T47D (cell line): ENCODE data around the gene ARHGEF26.
A peak's percentile ranks its signal among the peaks of the same experiment; 100 is the strongest.

Experiments used
- DNase-seq, 2 experiments: peaks; one replicate each; pipeline versions ENCODE4 v3.0.0 to v3.0.0-alpha.2; 2011 to 2012; ENCODE audit warnings: low read depth in 1 of 2, low spot score in 1 of 2
- JUND ChIP-seq: IDR thresholded peaks from 2 replicates; pipeline ENCODE4 v1.6.1; 2012; ENCODE audit warnings: low read depth
- in situ Hi-C: cut with HindIII; loops from 2 replicates; pipeline ENCODE4 v1.10.0; 2016; ENCODE audit warnings: low sequenced_read_pairs, low pct_unique_long_range_greater_than_20kb

ARHGEF26 gene

DNA sequence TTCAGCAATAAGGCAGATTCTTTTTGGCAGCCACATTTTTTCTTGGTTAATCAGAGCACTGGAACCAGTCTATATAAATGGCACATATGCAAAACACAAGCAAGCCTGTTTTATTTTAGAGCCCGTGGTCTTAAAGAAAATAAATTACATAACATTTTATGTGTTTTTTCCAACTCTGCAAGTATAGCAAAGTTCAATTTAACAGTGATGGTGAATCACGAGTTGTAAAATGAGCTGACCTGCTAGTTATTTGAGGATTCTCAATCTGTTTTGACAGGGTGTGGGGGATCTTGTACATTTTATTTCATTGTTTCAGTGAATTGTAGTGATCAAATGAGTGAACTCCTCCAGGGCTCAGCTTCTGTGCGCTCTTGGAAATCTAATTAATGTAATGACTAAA is 2.7 kb downstream of the ARHGEF26 start:
- DNase-seq: no peak
- in situ Hi-C loops: no loop called here

DNA sequence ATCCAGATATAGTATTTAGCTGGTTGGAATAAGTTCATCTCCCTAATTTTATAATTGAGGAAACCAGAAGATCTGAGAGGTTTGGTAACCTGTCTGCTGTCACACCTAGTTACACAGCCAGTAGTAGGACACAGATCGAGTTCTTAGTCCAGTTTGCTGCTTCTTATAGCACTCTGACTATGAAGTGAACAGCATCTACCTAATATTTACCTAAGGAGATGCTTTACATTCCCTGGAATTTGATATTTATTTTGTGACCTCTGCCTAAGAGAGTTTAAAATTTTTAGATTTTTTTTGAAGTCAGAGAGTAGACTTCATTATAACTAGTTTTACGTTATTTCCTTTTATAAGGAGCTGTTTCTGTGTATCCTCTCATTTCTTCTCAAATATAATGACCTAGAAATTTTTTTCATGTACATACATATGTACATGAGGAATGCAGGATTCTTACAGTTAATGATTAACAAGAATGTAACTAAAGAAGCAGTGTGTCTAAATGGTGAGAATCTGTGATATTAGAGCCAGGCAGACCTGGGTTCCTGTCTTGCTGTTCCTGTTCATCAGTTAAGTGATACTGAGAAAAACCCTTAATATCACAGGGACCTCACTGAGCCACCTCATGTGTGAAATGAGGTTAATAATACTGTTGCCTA is 4.3 kb downstream of the ARHGEF26 start:
- DNase-seq: peak in 1 of 2 experiments; percentile 34
- no peak for TF ChIP-seq JUND
- in situ Hi-C loops: no loop called here

More for the DNA sequence above, 2.7 kb downstream of the ARHGEF26 start:
- TF ChIP-seq JUND: no peak

DNA sequence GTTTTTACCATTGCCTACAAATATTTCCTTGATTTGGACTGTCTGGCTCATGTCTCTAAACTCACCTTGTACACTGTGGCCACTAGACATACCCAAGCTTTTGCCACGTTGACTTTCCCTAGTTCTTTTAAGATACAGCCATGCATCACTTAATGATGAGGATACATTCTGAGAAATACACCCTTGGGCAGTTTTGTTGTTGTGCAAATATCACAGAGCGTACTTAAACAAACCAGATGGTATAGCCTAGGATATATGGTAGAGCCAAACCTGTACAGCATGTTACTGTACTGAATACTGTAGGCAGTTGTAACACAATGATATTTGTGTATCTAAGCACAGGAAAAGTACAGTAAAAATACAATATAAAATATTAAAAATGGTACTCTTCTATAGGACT is 5.5 kb downstream of the ARHGEF26 start:
- peak in 1 of 2 experiments; percentile 79 for DNase-seq
- in situ Hi-C loops: no loop called here
- TF ChIP-seq JUND: no peak

DNA sequence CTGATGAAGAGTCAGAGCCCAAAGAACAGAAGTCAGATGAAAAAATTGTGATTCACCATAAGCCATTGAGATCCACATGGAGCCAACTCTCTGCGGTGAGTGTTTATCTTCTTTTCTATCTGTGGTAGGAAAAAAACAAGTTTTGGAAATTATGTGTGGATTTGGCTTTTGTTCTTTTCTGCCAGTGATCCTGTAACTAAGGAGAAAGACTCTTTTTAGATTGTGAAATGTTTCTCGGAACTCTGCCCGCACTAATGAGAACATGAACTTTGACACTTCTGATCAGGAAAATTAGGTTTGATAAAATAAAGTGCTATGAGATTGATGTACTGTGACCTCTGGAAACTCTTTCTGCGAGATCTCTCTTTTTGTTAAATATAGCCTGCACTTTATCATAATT is 8.4 kb downstream of the ARHGEF26 start:
- no peak for TF ChIP-seq JUND
- DNase-seq: no peak
- in situ Hi-C loops: no loop called here

DNA sequence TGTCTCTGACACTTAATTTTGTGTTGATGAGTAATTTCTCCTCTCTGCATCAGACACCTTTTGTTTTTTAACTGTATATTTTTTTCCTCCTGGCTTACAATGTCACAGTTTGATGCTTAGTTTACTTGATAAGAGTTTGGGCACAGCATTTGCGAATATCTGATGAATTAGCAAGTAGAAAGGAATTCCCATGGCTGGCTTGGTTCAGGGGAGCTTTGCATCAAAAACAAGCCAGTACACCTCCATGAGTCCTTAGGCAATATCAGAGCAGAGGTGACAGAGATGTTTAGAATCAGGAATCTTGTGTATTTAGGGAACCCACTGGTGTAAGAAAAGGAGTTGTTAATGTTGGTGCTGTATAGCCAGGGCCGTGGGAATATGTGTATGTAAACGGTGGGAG is 9.3 kb downstream of the ARHGEF26 start:
- in situ Hi-C loops: no loop called here

DNA sequence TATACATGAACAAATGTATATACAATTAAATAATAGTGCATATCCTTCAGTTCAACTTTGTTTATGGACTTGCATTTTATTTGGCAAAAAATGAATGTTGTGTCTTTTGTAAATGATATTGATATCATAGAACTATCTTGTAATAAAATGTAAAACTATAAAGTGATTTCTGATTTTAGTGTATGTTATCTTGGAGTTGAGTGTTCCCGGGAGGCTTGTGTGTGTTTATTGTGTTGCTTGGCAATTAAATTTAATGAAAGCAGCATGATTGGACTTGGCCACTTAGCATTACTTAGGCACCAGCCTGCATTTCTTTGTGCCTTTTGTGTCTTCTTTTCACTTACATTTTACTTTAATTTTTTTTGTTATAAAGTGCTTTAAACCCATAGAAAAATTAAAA is 10.6 kb downstream of the ARHGEF26 start:
- TF ChIP-seq JUND: no peak
- no peak for DNase-seq
- in situ Hi-C loops: no loop called here

More for the DNA sequence above, 9.3 kb downstream of the ARHGEF26 start:
- no peak for TF ChIP-seq JUND
- no peak for DNase-seq

DNA sequence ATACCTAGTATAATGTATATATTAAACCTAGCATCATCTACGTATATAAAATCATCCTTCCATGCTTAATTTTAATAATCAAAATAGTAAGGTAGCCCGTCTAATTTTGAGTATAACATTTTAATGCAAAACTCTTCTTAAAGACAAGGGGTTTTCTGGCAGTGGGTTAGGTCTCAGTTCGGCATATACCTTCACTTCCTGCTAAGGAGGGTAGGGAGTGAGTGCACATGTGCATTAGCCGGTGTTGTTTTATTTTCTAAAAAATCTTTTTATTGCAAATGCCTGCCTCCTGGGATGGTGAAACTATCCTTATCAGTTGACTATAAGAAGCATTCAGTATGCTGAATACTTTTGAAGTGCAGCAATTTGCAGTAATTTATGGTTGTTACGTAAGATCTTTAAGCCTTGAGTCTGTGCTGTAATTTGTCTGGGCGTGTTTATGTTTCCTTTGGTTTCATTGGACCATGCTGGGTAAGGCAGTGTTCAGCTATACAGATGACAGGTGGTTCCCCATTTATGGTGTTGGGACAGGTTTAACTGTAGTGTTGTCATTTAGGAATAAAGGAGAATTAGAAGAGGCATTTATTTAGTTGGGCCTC is 11.7 kb downstream of the ARHGEF26 start:
- DNase-seq: no peak
- TF ChIP-seq JUND: no peak
- in situ Hi-C loops: no loop called here

DNA sequence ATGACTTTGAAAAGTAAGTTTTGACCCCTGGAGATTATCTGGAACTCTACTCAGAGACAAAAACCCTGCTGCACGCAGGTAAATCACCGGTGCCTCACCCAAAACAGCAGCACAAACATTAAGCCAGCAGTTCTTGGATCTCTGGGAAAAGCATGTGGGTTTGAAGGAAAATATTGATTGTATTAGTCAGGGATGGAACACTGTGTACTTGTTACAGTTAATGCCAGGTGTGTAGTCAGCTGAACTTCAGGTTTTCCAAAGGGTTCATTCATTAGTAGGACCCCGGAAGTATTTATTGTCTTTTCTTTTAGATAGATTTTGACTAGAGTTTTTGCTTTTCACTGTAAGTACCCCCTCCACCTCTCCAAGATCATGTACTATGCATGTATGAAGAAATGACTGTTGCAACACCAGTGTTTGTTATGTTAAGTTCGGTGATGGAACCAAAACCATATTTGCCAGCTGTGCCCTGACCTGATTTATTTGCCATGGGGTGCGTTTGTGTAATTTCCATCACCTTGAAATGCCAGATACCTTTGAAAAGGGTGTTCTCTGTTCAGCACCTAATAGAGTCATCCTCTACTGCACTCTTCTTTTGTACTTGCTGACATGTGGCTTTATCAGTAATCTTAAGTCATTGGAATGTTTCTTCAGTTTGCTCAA is 14.5 kb downstream of the ARHGEF26 start:
- DNase-seq: no peak
- in situ Hi-C loops: no loop called here
- TF ChIP-seq JUND: no peak

DNA sequence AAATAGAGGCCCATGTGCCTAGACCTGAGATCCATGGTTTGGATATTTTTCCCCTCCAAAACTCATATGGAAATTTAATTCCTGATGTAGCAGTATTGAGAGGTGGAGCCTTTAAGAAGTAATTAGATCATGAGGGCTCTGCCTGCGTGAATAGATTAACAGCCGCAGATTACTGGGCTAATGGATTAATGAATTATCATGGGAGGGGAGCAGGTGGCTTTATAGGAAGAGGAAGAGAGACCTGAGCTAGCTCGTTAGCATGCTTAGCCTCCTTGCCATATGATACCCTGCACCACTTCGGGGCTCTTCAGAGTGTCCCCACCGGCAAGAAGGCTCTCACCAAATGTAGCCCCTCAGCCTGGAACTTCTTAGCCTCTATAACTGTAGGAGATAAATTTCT is 15.8 kb downstream of the ARHGEF26 start:
- no peak for TF ChIP-seq JUND
- no peak for DNase-seq
- in situ Hi-C loops: no loop called here

DNA sequence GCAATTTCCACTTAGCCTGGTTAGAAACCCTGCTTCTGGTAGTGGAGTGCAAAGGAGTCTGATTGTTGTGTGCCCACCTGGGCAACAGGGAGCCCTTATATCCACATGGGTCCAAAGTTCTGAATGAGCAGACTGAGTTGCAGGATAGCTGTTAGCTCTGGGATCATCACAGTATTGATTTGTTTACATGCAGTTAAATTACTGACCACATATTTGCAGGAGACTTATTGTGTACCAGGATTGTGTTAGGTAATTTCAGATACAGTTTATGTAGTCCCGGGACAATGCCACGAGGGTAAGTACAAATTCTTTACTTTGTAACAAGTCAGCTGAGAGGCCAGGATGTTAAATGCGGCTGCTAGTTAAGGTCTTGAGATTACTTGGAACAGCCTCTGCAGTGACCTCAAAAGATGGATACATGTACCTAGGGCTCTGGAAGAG is 18.8 kb downstream of the ARHGEF26 start:
- in situ Hi-C loops: no loop called here
- peak in 1 of 2 experiments; percentile 67 for DNase-seq
- no peak for TF ChIP-seq JUND

DNA sequence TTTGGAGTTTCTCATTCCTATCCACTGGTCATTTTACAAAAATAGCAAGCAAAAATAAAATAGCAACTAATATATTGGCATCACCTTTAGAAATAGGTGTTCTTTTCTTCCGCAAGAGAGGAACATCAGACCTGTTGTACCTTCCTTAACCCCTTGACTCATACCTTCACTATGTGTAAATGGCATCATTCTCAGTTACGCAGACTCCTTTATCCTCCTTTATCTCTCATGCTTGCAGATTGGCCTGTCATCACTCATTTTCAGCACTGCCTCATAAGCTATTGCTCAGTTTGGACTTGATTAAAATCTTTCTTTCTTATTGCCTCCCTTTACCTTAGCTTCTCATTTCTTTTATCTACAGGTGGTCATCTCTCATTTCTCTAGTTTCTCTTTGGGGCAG is 21.4 kb downstream of the ARHGEF26 start:
- in situ Hi-C loops: no loop called here
- no peak for TF ChIP-seq JUND
- no peak for DNase-seq

DNA sequence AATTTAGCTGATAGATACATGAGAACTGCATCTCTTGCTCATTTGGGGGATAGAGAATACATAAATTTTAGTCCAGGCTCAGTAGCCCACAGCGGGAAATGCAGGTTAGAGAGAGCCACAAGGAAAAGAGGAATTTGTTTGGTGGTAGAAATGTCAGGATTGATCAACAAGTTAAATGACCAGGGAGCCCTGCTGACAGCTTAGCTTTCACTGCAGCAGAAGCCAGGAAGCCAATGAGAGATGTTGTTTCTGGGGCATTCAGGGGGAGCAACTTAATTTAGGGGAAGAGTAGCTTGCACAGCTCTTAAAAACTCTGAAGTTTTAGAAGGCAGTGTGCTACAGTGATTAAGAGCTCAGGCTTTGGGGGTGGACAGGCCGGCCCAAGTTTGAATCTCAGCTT is 22.7 kb downstream of the ARHGEF26 start:
- DNase-seq: no peak
- in situ Hi-C loops: no loop called here
- no peak for TF ChIP-seq JUND

DNA sequence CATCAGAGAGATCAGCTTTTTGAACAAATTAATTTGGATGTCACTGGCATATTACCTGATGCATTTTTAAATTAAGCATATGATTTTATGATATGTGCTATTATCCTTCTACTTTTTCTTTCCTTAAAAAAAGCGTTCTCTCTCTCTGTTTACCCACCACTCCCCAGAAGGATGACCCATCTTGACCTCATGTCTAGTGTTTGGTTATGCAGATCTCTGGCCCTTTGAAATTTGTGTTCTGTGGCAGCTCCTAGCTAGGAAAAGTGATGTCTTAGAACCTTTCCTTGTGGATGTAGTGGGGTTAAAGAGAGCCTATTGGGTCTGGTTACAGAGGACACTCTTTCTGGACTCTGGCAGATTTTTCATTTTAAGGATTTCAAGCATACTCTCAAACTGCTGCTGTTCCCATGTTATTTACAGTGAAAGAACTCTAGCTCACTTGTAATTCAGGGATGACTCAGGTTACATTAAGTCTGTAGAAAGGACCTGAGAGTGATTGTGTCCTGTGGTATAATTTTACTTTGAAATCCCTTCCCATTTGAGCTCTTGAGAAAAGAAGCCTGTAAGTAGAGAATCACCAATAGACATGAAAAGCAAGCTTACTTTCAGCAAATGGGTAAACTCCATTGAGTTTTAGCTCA is 23.8 kb downstream of the ARHGEF26 start:
- TF ChIP-seq JUND: no peak
- in situ Hi-C loops: no loop called here
- no peak for DNase-seq
